Esophagus squamous epithelium (tissue), 4 donors: ENCODE results near the gene MBNL1.

Experiments
- POLR2A ChIP-seq, 4 donors: fragments of 450-650 bp; IDR thresholded peaks; one replicate each; pipeline ENCODE4 v1.6.1; 2017; ENCODE audit warnings: antibody characterized with exemption in 4 of 4, mild to moderate bottlenecking in 4 of 4, moderate library complexity in 3 of 4
- TF ChIP-seq, protein P1 (sequence below), 6 experiments: fragments of 450-650 bp in 4 of 6; fragments of 200-600 bp in 2 of 6; sonication (generic) in 2 of 6; IDR thresholded peaks; one replicate each; pipeline ENCODE4 v1.5.1; 2016 to 2019; ENCODE audit warnings: antibody characterized with exemption in 6 of 6, mild to moderate bottlenecking in 4 of 6, moderate library complexity in 4 of 6

DNA sequence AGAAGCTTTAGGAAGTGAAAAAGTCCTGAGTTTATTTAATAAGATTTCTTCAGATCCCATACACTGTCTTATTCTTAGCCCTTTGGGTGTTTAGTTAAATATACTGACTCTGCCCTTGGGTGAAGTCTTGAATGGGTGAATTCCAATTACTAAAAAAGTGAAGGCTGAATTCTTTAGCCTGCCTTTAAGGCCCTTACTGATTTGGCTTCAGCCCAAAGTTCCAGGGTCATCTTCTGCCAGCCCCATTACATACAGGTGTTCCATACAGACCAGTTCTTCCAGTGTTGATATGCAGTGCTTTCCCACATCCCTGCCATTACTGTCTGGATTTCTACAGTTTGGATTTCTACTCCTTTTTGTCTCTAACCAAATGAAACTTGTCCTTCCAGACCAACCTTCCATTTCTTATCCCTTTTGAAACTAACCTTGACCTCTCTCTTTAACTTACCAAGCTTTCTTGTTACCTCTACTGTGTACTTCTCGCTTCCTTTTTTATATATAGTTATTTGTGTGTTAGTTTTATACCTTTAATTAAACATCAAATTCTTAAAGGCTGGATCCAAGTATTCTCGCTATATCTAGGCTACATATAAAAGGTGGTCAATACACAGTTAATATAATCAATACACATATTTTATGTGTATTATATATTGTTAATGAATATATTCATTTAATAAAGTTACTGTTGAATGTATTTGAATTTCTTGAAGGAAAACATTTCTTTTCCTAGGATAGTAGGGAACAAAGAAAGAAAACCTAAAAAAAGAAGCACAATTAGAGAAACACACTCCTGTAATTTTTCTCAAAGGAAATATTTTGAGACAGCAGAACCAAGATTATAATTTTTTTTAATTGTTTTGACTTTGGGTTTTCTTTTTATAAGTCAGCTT lies 15.0 kb downstream of the MBNL1 start:
- TF ChIP-seq, protein P1, sequence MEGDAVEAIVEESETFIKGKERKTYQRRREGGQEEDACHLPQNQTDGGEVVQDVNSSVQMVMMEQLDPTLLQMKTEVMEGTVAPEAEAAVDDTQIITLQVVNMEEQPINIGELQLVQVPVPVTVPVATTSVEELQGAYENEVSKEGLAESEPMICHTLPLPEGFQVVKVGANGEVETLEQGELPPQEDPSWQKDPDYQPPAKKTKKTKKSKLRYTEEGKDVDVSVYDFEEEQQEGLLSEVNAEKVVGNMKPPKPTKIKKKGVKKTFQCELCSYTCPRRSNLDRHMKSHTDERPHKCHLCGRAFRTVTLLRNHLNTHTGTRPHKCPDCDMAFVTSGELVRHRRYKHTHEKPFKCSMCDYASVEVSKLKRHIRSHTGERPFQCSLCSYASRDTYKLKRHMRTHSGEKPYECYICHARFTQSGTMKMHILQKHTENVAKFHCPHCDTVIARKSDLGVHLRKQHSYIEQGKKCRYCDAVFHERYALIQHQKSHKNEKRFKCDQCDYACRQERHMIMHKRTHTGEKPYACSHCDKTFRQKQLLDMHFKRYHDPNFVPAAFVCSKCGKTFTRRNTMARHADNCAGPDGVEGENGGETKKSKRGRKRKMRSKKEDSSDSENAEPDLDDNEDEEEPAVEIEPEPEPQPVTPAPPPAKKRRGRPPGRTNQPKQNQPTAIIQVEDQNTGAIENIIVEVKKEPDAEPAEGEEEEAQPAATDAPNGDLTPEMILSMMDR (IDR thresholded peaks at IDR 0.05), result no peak
- no peak for TF ChIP-seq POLR2A (IDR thresholded peaks at IDR 0.05)
